ENCODE results near the gene ARNT2. TPM values are rescaled to one million over a fixed set of nuclear protein-coding genes. Genes with fewer than 3 reads are reported as not detected.

Gene ARNT2
- total and polyA plus RNA-seq, 2 of the 13 experiments (the other 11 are each of a cell fraction or from before 2014, with no cell fraction given), result 0.69 to 1.7 TPM

DNA sequence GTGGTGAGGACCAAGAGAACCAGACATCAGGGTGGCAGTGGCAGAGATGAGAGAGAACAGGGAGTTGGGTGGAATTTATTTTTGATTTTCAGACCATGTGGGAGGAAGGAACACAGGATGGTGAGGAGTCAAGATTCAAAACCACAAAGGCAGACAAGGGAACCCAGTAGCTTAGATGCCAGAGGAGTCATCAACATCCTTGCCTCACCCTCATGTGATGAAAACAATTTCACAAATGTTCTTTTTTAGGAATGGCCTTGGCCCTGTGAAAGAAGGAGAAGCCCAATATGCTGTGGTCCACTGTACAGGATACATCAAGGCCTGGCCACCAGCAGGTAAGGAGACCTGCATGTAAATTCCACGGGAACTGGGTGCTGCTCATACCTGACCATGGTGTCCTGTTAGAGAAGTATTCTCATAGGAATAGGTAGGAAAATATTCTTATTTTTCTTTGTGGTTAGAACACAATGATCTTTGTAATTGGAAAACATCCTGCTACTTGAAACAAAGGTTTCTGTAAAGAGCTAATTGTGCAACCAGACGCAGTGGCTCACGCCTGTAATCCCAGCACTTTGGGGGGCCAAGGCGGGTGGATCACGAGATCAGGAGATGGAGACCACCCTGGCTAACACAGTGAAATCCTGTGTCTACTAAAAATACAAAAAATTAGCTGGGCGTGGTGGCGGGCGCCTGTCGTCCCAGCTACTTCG lies 110.0 kb downstream of the ARNT2 start:
- no peak for ATAC-seq
- Histone ChIP-seq H3K27ac (ENCODE audit: extremely low read length, insufficient read depth, low read length) (no peak overlapping the region), H3K4me1 (ENCODE audit: insufficient read depth, low read length) (no peaks in the 10 kb centered on the region), H3K27me3 (ENCODE audit: control insufficient read depth in 1 of 2, insufficient read depth in 2 of 2, low read length in 2 of 2) (no peaks in the 10 kb centered on the region), H2AFZ (ENCODE audit: low read length) (no peak overlapping the region), H3K4me3 (replicated peaks in 1 of 3; ENCODE audit: insufficient read depth in 1 of 3, low read depth in 2 of 3, low read length in 3 of 3) (no peak overlapping the region), H3K9me3 (ENCODE audit: low read length) (no peaks in the 10 kb centered on the region), H3K36me3 (replicated peaks in 1 of 2; ENCODE audit: control insufficient read depth in 1 of 2, insufficient read depth in 2 of 2, low read length in 2 of 2) (no peaks in the 10 kb centered on the region), H3K79me2 (ENCODE audit: insufficient read depth, low read length) (no peaks in the 10 kb centered on the region), H3K9ac (ENCODE audit: insufficient read depth, low read depth, low read length) (no peak overlapping the region), H4K20me1 (ENCODE audit: insufficient read depth, low read length) (no peaks in the 10 kb centered on the region), H3K4me2 (ENCODE audit: low read depth, low read length) (no peak overlapping the region)
- BruUV-seq (replicated peaks), result no TSS peak
- no peak for DNase-seq (ENCODE audit: low spot score)
- WGBS (ENCODE audit: low lambda C conversion rate), result 54% methylated on average over 10 of the region's 10 CpGs
- no peak for FAIRE-seq
- CTCF ChIA-PET (ENCODE audit: low intra/inter-chr PET ratio, low total read pairs), result interaction anchor here (2.7 kb wide), 1 partner anchor 58 kb away, joined by 31 read pairs; no protein-coding TSS in a partner anchor
- intact Hi-C loops (cut with micrococcal nuclease; ENCODE audit: unreplicated experiment), result no loop called here
- in situ Hi-C loops (cut with HindIII; ENCODE audit: extremely low pct_ligation_motif_present, low pct_unique_long_range_greater_than_20kb), result loop anchor here (5.0 kb wide), 1 partner anchor 57 kb away; no protein-coding TSS in a partner anchor
- POLR2A ChIA-PET, result no interaction called here
- TF ChIP-seq, protein P1, sequence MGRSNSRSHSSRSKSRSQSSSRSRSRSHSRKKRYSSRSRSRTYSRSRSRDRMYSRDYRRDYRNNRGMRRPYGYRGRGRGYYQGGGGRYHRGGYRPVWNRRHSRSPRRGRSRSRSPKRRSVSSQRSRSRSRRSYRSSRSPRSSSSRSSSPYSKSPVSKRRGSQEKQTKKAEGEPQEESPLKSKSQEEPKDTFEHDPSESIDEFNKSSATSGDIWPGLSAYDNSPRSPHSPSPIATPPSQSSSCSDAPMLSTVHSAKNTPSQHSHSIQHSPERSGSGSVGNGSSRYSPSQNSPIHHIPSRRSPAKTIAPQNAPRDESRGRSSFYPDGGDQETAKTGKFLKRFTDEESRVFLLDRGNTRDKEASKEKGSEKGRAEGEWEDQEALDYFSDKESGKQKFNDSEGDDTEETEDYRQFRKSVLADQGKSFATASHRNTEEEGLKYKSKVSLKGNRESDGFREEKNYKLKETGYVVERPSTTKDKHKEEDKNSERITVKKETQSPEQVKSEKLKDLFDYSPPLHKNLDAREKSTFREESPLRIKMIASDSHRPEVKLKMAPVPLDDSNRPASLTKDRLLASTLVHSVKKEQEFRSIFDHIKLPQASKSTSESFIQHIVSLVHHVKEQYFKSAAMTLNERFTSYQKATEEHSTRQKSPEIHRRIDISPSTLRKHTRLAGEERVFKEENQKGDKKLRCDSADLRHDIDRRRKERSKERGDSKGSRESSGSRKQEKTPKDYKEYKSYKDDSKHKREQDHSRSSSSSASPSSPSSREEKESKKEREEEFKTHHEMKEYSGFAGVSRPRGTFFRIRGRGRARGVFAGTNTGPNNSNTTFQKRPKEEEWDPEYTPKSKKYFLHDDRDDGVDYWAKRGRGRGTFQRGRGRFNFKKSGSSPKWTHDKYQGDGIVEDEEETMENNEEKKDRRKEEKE (IDR thresholded peaks at IDR 0.05), result no peak
- TF ChIP-seq, protein P2, sequence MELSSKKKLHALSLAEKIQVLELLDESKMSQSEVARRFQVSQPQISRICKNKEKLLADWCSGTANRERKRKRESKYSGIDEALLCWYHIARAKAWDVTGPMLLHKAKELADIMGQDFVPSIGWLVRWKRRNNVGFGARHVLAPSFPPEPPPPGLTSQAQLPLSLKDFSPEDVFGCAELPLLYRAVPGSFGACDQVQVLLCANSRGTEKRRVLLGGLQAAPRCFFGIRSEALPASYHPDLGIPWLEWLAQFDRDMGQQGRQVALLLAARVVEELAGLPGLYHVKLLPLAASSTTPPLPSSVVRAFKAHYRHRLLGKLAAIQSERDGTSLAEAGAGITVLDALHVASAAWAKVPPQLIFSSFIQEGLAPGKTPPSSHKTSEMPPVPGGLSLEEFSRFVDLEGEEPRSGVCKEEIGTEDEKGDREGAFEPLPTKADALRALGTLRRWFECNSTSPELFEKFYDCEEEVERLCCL (CRISPR knock-in tag; IDR thresholded peaks at IDR 0.05; ENCODE audit: borderline replicate concordance), result no peak
- no peak for TF ChIP-seq ZNF138 (CRISPR knock-in tag; IDR thresholded peaks at IDR 0.05; ENCODE audit: low read depth)
- TF ChIP-seq ARNTL (CRISPR knock-in tag; IDR thresholded peaks at IDR 0.05), result no peak
- TF ChIP-seq YY1 (IDR thresholded peaks at IDR 0.05; ENCODE audit: insufficient read depth, insufficient replicate concordance, low read depth, low read length), result no peak
- no peak for TF ChIP-seq POGZ (CRISPR knock-in tag; IDR thresholded peaks at IDR 0.05)
- TF ChIP-seq, protein P3, sequence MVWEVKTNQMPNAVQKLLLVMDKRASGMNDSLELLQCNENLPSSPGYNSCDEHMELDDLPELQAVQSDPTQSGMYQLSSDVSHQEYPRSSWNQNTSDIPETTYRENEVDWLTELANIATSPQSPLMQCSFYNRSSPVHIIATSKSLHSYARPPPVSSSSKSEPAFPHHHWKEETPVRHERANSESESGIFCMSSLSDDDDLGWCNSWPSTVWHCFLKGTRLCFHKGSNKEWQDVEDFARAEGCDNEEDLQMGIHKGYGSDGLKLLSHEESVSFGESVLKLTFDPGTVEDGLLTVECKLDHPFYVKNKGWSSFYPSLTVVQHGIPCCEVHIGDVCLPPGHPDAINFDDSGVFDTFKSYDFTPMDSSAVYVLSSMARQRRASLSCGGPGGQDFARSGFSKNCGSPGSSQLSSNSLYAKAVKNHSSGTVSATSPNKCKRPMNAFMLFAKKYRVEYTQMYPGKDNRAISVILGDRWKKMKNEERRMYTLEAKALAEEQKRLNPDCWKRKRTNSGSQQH (CRISPR knock-in tag; IDR thresholded peaks at IDR 0.05; ENCODE audit: low read depth), result no peak
- TF ChIP-seq ASH2L (IDR thresholded peaks at IDR 0.05; ENCODE audit: insufficient read length, low read depth, low read length), result no peak
- TF ChIP-seq, protein P4, sequence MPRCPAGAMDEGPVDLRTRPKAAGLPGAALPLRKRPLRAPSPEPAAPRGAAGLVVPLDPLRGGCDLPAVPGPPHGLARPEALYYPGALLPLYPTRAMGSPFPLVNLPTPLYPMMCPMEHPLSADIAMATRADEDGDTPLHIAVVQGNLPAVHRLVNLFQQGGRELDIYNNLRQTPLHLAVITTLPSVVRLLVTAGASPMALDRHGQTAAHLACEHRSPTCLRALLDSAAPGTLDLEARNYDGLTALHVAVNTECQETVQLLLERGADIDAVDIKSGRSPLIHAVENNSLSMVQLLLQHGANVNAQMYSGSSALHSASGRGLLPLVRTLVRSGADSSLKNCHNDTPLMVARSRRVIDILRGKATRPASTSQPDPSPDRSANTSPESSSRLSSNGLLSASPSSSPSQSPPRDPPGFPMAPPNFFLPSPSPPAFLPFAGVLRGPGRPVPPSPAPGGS (CRISPR knock-in tag; IDR thresholded peaks at IDR 0.05), result no peak
- no peak for TF ChIP-seq SRF (IDR thresholded peaks at IDR 0.05; ENCODE audit: low read depth, low read length)
- TF ChIP-seq NFIC (IDR thresholded peaks at IDR 0.05; ENCODE audit: low read length), result no peak
- TF ChIP-seq PCBP1 (IDR thresholded peaks at IDR 0.05; ENCODE audit: borderline replicate concordance, low read depth, low read length), result no peak
- TF ChIP-seq ZNF75D (CRISPR knock-in tag; IDR thresholded peaks at IDR 0.05; ENCODE audit: borderline replicate concordance), result no peak
- TF ChIP-seq ZNF431 (CRISPR knock-in tag; IDR thresholded peaks at IDR 0.05; ENCODE audit: borderline replicate concordance, low read depth), result no peak
- no peak for TF ChIP-seq SMARCE1 (IDR thresholded peaks at IDR 0.05; ENCODE audit: borderline replicate concordance)
- no peak for TF ChIP-seq ZNF24 (IDR thresholded peaks at IDR 0.05)
- no peak for TF ChIP-seq ZNF121 (CRISPR knock-in tag; IDR thresholded peaks at IDR 0.05)
- no peak for TF ChIP-seq JARID2 (CRISPR knock-in tag; IDR thresholded peaks at IDR 0.05; ENCODE audit: insufficient replicate concordance)

Data from HepG2 (cell line).